NK-92 (cell line): Measurements from ENCODE around the gene FAM89B.

Source experiments
- DNase-seq: peaks from one replicate; lab custom pipeline; 2025; ENCODE audit not compliant: unreplicated experiment; lab: John Stamatoyannopoulos, UW

The FAM89B gene

GRCh38 chr11:65538915-65539743 is 33.2 kb upstream of the FAM89B start:
- DNase-seq, result no peak

DNA sequence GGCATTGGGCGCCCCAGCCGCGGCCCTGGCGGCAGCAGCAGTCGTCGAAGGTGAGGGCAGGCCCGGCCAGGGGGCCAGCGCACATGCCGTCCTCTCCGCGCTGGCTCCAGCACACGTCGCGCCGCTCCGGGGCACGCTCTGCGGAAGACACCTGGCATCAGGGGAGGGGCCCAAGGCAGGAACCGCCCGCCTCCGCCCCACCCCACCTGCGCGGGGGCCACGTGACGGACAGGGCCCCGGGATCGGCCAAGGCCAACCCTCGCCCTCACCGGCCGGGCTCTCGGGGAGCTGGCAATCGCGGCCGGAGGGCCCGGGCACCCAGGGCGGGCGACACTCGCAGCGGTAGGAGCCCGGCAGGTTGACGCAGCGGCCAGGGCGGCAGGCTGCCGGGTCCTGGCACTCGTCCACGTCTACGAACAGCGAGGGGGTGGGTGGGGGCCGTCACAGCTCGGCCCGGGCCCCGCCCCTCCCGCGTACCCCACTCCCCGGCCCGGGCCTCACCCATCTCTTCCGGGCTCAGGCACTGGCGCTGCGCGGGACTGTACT is 32.5 kb upstream of the FAM89B start:
- no peak for DNase-seq

DNA sequence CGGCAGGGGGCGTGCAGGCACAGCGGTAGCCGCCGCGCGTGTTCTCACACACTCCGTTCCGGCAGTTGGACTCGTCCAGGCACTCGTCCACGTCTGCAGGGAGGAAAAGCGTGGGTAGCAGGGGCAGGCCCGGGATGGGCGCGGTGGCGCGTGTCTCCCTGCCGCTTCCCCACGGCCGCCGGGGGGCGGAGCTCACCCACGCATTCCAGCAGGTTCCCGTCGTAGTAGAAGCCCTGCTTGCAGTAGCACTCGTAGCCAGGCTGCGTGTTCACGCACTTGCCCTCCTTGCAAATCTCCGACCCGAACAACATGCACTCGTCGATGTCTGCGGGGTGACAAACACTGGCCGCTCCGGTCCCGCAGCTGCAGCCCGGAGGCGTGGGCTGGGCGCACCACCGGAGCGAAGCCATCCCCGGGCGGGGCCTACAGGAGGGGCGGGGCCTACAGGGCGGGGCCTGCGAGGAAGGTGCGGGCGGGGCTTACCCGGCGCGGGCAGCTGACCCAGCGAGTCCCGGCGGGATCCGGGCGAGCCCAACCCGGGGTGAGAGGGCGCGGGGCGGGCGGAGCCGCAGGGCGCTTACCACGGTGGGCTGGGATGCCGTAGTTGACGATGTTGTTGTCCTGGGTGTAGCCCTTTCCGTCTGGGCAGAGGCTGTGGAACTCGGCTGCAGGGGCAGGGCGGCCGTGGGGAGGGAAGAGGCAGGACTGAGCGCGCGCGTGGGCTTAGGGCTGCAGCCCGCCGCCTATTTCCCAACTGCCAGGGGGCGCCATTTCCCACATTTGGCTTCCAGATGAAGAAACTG is 31.8 kb upstream of the FAM89B start:
- DNase-seq, result no peak

GRCh38 chr11:65541093-65541982 is 31.0 kb upstream of the FAM89B start:
- no peak for DNase-seq

DNA sequence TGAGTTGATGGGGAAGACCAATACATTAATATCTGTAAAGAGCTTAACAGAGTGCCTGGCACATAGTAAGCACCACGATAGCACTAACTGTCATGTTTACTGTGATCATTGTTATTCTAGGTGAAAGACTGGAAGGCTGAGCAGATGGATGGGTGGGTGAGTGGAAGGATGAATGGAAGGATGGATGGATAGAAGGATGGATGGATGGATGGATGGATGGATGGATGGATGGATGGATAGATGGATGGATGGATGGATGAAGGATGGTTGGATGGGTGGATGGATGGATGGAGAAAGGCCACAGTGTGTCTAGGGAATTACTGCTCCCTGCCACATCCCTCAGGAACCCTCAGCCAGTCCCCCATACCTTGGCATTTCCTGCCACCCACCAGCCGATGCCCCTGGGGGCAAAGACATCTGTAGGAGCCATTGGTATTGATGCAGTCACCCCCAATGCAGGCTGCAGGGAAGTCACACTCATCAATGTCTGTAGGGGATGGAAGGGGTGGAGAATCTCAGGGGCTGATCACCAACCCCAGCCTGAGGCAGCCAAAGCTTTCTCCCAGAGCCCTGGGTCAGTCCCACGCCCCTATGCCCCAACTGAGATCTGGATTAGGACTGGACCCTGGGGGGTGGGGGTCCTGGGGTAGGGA is 29.5 kb upstream of the FAM89B start:
- DNase-seq, result no peak

GRCh38 chr11:65545853-65546216 is 26.5 kb upstream of the FAM89B start:
- no peak for DNase-seq

DNA sequence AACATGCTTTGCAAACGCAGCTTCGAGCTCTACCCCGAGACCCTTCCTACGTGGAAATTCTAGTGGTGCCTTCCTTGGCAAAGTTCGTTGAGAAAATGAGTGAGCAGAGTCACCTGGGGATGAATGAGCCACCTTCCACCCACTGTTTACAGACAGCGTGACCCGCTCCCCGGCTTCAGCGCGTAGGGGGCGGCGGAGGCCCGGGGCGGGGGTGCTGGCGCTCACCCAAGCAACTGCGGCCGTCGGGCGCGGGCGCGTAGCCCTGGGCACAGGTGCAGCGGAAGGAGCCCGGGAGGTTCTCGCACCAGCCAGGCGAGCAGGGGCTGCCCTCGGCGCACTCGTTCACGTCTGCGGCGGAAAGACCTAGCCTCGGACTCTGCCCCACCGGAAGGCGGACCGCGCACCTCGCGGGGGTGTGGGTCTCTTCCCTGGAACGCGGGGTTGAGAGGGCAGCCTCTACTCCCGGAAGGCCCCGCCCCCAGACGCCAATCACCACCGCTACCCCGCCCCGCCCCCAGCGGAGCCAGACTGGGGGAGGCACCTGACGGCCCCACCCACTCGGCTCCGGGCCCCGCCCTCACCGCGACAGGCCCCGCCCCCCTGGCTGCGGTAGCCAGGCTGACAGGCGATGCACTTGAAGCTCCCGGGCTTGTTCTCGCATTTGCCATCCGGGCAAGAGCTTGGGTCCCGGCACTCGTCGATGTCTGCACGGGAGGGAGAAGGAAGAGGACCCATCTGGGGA is 25.9 kb upstream of the FAM89B start:
- peak; percentile 81 for DNase-seq

- no peak for DNase-seq
These were observed 24.8 kb upstream of the FAM89B start for GRCh38 chr11:65547446-65548125.

DNA sequence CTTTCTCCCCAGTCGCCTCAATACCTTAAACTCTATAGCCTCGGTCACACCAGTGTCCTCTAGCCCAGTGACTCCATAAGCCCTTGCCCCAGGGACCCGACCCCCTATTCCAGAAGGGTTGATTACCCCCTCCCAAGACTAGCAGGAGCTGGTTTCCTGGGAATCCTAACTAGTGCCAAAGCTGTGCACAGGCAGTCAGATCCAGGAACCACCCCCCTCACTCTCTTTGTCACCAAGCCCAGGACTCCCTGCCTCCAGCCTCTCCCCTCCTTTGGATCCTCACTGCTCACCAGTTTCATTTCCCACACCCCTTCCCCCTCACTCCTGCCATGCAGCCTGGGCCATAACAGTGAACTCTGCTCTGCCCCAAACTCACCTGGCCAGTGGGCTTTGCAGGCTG is 23.9 kb upstream of the FAM89B start:
- DNase-seq, result no peak

- no peak for DNase-seq
These were observed 23.2 kb upstream of the FAM89B start for GRCh38 chr11:65549096-65549495.

GRCh38 chr11:65551572-65552387 is 20.6 kb upstream of the FAM89B start:
- no peak for DNase-seq

DNA sequence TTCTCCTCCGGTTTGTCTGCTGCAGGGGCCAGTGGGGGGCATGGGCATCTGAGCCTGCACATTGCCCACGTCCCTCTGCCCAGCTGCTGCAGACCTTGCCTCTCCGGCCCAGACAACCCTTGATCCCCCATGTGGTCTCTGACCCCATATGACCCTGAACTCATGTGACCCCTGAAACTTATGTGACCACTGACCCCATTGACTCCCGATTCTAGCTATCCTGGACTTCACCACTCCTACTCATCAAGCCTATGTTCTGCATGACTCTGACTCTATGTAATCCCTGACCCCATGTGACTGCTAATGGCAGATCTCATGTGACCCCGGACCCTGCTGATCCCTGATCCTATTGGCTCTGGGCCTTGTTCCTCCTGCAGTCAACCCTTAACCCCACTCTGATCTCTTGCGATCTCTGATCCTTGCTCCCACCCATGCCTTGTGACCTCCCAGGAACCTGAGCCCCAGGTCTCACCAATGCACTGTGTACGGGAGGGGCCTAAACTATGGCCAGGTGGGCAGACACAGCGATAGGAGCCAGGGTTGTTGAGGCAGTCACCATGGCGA is 19.9 kb upstream of the FAM89B start:
- no peak for DNase-seq

- no peak for DNase-seq
These were observed 18.9 kb upstream of the FAM89B start for GRCh38 chr11:65553301-65554001.

DNA sequence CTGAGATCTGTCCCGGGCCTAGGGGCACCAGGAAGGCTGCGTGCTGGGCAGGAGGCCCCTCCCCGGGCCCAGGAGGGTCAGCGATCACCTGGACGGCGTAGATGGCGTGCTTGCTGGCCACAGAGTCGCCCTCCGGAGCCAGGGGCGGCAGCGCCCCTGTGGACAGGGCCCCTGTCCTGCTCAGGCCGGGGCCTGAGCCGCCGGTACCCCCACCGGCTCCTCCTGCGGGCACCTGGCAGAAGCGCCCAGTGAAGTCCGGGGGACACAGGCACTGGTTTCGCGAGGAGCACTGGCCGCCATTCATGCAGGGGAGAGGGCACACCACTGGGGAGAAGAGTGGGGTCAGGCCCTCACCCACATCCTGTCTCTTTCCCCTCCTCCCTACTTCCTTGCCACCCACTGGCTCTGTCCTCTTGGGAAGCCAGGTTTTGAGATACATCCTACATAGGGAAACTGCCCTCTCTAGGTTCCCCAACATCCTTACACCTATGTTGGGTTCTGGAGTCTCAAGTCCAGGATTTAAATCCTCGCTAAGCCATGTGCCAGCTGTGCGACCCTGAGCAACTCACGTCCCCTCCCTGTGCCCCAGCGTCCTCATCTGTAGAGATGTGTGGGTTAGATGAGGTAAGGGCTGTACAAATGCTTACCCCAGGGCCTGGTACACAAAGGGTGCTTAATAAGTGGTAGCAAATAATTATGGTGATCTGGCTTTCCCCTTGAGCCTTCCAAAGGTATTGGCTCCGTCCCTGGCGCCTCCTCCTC is 18.1 kb upstream of the FAM89B start:
- no peak for DNase-seq

GRCh38 chr11:65554842-65555430 is 17.4 kb upstream of the FAM89B start:
- no peak for DNase-seq

GRCh38 chr11:65555693-65556231 is 16.6 kb upstream of the FAM89B start:
- DNase-seq, result no peak
